Right lung (tissue), 5 donors: ENCODE data around the gene ALX3. TPM values are rescaled to one million over a fixed set of nuclear protein-coding genes. Genes with fewer than 3 reads are reported as not detected.

Experiments used
- DNase-seq, 2 donors: peaks; one replicate each; pipeline ENCODE4 v3.0.0-alpha.2; 2013
- polyA plus RNA-seq, 5 donors: library from polyadenylated mRNA; unstranded; fragments of 120-200 nt; gene quantifications; one replicate each; pipeline versions ENCODE4 v1.2.1 to v1.2.3, GENCODE V29; 2013; ENCODE audit warnings: inconsistent platforms in 1 of 5, low replicate concordance in 1 of 5; ENCODE audit not compliant: insufficient read length in 5 of 5, insufficient read depth in 1 of 5

The ALX3 gene
- polyA plus RNA-seq, 5 donors, result not detected

DNA sequence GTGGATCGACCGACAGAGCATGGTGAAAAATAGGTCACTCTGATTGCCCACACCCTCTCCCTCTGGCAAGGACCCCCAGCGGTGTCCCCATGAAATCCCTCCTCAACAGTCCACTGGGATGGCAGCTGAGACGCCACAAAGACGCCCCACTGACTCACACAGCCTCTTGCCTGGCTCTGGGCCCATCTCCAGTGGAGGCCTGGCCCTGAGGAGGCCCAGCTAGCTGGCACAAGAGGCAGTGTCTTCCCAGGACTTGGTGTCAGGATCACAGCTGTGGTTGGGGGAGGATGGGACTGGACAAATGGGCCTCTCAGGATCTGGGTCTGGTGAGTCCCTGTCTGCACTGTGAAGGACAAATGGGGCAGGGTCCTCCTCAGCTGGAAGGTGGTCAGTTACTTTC, 4.6 kb downstream of the ALX3 start:
- DNase-seq, result no peak

DNA sequence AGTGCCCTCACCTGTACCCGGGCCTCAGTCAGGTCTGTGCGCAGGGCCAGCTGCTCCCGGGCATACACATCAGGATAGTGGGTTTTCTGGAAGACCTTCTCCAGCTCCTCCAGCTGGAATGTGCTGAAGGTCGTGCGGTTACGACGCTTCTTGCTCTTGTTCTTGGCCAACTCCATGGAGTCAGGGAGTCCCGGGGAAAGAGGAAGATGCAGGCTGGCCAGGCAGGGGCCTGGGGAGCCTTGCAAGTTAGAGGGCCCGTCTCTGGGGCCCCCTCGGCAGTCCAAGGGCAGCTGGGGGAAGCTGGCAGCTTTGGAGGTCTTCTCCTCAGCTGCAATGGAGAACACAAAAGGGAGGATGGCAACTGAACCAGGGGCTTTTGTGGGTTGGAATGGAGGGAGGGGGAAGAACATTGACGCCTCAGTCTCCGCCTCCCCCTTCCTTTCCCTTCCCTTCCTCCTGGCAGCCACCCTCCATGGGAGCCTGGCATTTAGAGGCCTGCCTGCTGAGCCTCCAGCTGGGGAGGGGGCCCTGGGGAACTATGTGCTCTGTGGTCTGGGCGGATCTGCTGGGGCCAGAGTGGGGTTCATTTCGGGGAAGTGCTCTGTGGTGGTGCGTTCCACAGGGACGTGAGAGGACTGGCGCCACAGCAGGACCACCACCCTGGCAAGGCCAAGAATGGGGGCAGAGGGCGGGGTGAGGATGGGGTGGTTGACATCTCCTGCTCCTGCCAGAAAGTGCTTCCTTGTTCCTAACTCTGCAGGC, 5.7 kb downstream of the ALX3 start:
- DNase-seq, result no peak

DNA sequence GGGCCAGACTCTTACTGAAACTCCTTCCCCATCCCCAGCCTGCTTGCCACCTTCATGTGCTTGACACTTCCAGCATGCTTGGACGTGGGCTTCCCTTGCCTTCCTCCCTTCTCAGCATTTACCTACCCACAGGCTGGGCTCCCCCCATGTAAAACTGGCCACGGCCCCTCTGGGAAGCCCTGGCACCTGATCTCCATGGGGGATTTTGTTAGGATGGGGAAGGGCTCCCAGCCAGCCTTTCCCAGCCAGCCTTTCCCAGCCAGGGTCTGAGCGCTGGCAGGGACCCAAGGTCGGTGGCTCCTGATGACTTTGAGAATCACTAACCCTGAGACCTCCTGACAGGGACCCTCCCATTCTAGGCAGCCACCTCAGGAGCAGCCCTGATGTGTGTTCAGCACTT, 6.7 kb downstream of the ALX3 start:
- no peak for DNase-seq

DNA sequence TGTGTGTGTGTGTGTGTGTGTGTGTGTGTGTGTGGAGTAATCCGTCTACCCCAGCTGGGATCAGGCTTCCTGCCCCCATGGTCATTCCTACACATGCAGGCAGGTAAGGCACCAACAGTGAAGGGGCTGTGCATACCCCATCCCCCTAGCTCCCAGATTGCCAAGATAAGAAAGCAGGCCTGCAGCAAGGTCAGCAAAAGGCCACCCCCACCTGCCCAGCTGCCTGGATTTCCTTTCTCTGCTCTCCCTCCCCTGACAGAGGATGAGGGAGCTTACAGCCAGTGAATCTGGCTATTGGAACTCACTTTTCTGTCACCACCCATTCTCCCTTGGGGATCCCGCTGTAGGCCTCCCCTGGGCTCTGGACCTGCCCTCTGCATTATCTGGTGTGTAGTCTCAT, 7.9 kb downstream of the ALX3 start:
- DNase-seq, result no peak

DNA sequence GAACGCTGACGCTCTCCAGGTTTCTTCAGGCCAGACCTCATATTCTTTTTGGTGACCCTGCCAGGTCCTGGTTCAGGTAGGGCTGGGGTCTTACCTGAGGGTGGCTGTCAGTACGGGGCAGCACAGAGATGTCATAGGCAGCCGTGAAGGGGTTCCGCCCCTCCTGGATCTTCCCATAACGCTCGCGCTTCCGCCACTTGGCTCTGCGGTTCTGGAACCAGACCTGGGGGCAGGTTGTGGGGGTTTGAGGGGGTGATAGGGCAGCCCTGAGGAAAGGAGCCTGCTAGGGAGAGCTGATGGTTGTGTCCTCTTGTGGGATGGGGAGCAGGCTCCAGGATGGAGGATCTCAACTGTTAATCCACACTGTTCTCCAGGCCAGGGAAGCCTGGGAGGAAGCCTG, 9.1 kb downstream of the ALX3 start:
- no peak for DNase-seq

DNA sequence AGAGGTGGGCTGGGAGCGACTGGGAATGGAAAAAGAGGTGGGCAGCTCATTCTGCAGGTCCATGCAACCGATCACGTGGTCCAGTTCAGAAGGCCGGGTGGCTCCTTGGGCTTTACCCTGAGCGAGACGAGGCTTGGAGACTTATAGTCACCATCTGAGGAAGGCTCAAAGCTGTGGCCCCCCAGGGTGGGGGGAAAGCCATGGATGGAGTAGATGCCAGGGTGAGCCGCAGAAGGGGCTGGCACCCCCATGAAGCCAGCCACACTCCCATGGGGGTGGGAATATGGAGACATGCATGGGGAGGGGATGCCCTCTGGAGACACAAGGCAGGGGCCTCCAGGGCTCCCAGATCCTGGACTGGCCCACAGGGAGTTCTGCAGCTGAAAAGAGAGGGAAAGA, 9.8 kb downstream of the ALX3 start:
- no peak for DNase-seq

DNA sequence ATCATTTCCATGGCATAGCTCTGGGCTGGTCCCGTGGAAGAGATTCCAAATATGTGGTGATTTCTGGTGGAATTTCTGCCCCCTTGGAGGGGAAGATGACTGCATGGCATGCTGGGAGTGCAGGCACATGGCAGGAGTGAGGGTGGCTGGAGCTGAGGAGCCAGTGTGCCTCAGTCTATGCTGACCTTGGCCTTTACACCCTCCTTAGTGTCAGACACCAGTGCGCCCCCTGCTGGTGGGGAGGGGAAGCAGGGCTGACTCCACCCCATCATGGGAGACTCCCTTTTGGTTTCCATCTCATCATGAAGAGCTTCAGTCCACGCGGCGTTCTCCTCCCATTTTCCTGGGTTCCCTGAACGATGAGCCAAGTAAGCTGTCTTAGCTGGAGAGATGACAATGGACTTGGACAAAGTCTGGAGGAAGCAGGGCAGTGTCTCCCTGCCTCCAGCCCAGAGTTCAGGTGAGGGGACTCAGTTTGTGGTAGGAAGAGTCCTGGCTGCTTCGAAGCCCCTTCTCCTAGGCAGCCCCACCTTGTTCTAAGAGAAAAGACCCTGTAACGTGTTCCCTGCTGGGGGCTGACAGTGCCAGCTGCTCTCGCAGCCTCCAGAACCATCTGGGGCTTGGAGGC, 10.3 kb downstream of the ALX3 start:
- DNase-seq, result no peak

DNA sequence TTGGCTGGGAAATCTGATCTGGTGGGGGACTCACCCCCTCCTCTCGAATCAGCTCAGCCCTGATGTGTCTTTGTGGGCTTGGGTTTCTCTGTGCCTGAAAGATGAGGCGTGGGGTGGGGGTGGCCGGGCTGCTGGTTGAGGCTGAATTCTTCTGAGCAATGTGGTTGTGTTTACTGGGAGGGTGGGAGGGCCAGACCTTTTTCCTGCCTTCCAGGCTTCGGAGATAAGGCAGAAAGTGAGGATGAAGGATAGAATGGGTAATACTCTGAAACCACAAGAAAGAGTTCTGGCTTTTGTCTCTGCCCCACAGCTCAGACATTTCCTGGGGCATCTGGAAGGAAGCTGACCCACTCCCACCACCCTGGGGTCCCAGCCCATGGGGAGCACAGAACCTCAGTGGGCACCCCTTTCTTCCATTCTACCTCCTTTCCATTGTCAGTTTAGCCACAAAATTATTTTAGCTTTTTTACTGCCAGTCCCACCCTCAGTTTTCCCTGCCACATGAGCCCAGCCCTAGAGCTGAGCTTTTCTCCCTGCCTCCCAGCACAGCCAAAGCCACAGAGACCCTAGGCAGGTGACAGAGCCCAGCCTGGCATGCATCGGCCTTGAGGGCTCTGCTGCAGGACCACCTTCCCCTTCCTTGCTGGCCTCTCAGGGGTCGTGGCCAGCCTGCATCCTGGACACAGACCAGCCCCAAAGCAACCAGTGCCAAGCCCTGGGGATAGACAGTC, 11.2 kb downstream of the ALX3 start:
- no peak for DNase-seq

DNA sequence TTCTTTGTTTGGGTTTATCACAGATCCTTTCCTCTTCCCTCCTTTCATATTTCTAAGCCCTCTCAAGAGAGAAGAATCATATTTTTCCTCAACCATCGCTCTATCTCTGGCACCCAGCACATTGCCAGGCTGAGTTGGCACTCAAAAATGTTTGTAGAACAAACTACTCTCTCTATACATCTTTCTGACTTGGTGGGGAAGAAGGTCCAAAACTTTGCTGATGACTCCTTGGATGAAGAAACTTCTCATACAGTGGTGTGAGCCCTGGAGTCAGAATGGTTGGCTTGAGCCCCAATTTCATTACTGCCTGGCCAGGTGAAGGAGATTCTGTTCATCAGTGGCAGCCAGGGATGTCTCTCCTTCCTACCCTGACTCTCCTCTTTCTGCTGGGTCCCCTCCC, 11.9 kb downstream of the ALX3 start:
- DNase-seq, result no peak

DNA sequence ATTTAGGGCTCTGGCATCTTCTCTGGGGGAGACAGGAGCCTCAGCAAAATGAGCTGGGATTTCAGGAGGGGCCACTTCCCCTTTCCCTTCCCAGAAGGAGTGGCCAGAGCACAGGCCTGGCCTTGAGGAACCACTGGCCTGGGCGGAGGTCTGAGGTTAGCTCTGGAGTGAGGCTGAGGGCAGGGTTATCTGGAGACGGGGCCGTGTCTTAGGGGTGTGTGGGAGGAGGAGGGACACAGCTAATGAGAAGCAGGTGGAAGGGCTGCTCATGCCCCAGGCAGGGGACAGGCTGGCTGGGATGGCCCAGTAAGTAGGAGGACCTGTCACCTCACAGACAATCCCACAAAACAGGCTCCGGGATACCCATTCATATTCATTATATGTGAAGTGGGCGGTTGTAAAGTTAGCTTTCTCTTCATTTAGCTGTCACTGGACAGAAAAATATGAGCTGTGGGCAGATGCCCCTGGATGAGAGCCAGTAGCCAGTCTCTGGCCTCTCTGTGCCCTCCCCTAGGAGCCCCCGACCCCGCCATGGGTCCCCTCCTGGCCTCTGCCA, 12.4 kb downstream of the ALX3 start:
- no peak for DNase-seq

DNA sequence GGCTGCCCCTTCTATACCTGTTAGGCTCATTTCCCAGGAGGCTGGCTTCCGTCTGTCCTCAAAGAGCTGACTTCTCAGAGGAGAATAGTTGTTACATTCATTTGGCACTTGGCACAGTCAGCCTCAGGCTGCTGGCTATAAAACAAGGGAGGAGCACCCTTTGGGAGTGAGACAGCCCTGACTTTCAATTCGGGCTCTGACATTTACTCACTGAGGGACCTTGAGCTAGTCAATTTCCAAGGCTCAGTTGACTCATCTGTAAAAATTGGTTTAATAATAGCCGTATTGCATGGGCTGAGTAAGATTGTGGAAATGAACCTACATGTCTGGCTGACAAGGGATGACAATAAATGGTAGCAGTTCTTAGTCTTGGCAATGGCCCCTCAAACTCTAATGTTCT, 13.7 kb downstream of the ALX3 start:
- no peak for DNase-seq

DNA sequence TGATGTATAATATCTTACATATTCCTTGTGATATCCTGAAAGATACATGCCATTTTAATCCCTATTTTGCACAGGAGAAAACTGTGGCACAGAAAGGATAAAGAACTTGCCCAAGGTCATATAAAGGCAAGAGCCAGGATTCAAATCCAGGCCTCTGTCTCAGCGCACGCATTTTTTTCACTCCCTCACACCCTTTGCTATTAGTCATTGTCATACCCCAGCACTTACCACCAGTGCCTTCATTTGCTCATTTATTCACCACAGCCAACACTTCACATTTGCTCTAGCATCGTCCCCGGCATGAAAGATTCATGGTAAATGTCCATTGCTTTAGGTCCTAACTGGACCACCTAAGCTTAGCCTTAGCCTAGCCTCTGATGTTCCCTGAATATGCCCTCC, 14.2 kb downstream of the ALX3 start:
- DNase-seq, result no peak

DNA sequence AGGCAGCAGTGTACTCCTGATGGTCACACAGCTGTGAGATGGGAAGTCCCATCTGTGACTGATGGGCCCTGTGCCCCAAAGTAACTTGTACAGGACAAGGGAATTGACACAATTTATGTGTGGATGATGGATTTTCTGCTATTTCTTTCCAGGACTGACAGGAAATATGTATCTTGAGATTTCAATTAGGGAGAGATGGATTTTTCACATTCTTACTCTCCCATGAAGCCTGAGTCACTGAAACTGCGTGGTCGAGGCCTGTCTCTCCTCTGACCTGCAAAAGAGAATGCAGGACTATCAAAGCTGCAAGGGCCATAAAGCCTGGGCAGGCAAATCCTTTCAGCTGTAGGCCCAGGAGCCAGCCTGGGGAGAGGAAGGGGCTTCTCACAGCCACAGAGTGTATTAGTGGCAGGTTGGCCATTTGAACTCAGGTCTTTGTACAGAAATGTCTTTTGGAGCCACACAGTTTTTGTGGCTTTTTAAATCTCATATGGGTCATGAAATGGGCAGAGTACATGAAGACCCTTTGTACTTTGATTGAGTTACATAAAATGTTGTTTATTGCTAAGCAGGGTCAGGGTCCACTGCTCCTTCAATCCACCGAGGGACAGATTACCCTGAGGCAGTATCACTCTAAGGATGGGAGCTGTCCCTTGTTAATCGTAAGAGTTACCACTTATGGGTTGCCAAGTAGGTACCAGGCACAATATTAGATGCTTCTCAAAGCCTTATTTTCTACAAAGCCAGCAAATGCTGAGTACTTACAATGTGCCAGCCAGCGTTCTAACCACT, 14.8 kb downstream of the ALX3 start:
- no peak for DNase-seq

DNA sequence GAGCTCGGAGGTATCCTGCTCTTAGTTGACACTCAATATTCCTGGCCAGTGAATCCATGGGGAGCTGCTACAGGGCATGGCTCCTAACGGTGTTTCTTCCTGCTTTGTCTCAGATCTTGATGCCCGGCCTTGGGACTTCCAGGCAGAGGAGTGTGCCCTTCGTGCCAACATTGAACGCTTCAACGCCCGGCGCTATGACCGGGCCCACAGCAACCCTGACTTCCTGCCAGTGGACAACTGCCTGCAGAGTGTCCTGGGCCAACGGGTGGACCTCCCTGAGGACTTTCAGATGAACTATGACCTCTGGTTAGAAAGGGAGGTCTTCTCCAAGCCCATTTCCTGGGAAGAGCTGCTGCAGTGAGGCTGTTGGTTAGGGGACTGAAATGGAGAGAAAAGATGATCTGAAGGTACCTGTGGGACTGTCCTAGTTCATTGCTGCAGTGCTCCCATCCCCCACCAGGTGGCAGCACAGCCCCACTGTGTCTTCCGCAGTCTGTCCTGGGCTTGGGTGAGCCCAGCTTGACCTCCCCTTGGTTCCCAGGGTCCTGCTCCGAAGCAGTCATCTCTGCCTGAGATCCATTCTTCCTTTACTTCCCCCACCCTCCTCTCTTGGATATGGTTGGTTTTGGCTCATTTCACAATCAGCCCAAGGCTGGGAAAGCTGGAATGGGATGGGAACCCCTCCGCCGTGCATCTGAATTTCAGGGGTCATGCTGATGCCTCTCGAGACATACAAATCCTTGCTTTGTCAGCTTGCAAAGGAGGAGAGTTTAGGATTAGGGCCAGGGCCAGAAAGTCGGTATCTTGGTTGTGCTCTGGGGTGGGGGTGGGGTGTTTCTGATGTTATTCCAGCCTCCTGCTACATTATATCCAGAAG, 16.7 kb downstream of the ALX3 start:
- DNase-seq, result peak in 1 of 2 donors; percentile 42

DNA sequence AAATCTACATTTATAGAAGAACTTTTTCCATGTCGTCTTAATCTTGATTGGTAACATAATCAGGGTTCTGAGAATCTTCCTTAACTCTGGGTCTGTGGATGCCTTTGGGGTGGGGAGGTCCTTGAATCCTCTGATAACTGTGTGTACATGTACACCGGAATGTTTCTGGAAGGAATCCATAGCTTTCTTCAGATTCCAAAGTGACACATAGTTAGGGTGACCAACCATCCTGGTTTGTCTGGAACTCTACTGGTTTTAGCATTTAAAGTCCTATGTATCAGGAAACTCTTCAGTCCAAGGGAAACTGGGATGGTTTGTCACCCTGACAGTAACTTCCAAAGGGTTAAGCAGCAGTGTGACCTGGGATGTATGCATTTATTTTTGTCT, 19.2 kb downstream of the ALX3 start:
- no peak for DNase-seq

DNA sequence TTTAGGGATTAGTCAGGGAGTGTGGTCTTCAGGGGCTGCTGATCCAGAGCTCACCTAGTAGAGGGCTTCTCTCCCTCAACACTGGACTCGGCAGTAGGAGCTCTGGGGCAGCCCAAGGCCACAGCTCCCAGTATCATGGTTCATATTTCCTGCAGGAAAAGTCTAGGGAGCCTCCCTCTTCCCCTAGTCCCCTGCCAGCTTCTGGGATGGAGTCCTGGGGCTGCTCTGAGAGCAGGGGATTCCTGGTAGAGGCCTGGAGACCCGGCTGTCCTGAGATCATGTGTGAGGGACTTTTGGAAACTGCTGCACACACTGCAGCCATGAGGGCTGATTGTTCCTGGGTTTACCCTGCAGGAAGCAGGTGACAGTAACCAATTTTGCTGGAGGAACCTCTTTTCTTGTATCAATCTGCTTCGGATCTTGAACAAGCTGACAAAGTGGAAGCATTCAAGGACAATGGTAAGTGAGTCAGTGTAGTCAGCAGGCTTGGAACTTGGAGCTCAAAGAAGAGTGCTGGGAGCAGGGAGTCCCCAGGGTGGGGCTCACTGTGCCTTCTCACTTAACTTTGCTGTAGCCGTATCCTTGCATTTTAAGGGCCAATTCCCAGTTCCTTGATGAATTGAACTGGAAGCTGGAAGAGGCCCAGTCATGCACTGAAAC, 19.7 kb downstream of the ALX3 start:
- DNase-seq, result no peak

DNA sequence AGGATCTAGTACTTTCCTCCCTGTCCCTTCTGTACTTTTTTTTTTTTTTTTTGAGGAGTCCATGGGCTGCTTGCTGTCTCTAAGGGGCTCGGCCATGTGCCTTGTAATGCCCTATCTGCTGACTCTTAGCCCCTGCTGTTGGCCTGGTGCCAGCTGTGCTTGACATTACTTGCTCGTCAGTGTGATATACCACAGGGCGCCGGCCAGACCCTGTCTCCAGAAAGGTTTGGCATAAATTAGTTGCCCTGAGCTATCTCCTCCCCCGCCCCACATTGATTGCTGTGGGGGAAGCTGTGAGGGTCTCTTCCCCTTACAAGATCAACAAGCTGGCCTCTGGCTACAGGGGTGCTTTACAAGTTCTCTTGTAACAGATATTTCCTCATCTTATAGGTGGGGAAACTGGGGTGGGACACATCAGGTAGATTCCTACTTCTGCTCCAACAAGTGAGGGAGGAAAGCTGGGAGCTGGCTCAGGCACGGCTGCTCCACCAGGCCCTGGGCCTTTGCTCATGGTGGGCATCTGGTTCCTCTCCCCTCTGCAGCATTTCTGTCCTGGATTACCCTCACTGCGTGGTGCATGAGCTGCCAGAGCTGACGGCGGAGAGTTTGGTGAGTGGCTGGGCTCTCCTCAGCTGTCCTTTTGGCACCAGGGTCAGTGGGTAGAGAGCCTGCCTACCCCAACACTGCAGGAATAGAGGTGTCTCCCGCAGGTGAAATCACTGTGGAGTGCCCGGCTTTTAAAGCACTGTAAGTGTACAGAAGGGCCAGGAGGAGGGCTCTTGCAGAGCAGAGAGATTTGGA, 20.5 kb downstream of the ALX3 start:
- DNase-seq, result no peak

DNA sequence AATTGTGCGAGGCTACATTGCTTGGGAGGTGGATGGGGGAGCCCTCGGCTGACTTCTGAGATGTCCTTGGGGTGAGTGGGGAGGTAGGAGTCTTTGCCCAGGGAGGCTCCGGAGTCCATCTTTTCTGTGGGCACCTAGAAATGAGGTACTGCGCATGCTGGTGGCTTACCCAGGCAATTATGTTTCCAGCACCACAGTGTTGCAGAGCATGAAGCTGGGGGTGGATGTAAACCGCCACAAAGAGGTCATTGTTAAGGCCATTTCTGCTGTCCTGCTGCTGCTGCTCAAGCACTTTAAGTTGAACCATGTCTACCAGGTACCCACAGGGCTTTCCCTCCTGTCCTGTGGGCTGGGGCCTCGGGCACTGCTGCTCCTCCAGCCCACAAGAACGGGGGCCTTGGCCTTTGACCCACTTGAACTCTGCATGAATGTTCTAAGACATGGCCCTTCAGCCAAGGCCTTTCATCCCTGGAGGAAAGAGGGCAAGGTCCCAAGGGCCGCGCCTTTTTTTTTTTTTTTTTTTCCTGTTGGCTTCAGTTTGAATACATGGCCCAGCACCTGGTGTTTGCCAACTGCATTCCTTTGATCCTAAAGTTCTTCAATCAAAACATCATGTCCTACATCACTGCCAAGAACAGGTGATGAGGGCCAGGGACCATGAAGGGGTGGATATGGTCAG, 21.4 kb downstream of the ALX3 start:
- no peak for DNase-seq

DNA sequence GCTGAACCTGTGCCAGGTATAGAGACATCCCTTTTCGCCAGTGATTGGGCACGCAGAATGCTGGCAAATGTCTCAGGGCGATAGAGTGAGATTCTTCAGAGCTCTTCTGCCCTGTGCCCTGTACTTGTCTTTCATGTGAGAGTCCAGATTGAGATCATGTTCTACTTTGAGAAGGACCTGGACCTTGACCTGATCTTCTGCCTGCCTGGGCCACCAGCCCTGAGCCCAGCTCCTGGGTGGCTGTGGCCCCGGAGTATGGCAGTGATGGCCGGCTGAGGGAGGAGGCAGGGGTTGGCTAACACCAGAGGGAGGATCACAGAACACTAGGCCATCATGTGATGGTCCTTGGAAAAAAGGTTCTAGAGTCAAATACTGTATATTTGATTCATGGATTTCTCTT, 22.2 kb downstream of the ALX3 start:
- no peak for DNase-seq
